Panc1 (cell line): ENCODE measurements around the gene CES5A. TPM values are rescaled to one million over a fixed set of nuclear protein-coding genes. Genes with fewer than 3 reads are reported as not detected.

Experiments used
- ATAC-seq: fragments of 200-7000 bp; cut with Tn5 transposase; 2 replicates; pipeline ENCODE4 v1.9.1; 2020; ENCODE audit warnings: mild to moderate bottlenecking, moderate library complexity
- BruUV-seq: library from RNA; stranded (reverse); fragments of 400-500 nt; replicated peaks from 2 replicates; lab custom pipeline; 2021; lab: Mats Ljungman, UMichigan
- CTCF ChIA-PET: fragments of 300-600 bp; sonication (Branson Sonifier 250); formaldehyde crosslinking; loops from one replicate; lab custom pipeline; 2022; ENCODE audit warnings: antibody characterized with exemption; lab: Charles Lee
- POLR2A ChIA-PET: fragments of 300-600 bp; sonication (Branson Sonifier 250); formaldehyde crosslinking; loops from one replicate; lab custom pipeline; 2022; ENCODE audit warnings: antibody characterized with exemption; lab: Charles Lee
- DNase-seq: peaks from one replicate; pipeline ENCODE4 v3.0.0-alpha.2; 2010; ENCODE audit warnings: low read depth, low spot score
- H3K27ac ChIP-seq: 2 replicates; pipeline ENCODE4 v1.5.1; 2011; ENCODE audit warnings: mild to moderate bottlenecking, low read length, inconsistent platforms
- H3K27me3 ChIP-seq: fragments of 200-500 bp; sonication (Bioruptor generic); 2 replicates; pipeline ENCODE4 v1.6.0; 2014; ENCODE audit warnings: low read length, inconsistent platforms; ENCODE audit not compliant: control insufficient read depth, insufficient read depth
- H3K36me3 ChIP-seq: fragments of 200-500 bp; sonication (Bioruptor generic); 2 replicates; pipeline ENCODE4 v1.5.1; 2014; ENCODE audit warnings: inconsistent platforms, mild to moderate bottlenecking, low read length, moderate library complexity; ENCODE audit not compliant: control insufficient read depth, insufficient read depth
- H3K4me1 ChIP-seq: 2 replicates; pipeline ENCODE4 v1.5.1; 2011; ENCODE audit warnings: inconsistent platforms, mild to moderate bottlenecking, low read length, moderate library complexity; ENCODE audit not compliant: control insufficient read depth, insufficient read depth
- H3K4me3 ChIP-seq, 2 experiments: 2 replicates each; pipeline ENCODE4 v1.5.1; 2011 to 2012; ENCODE audit warnings: low read depth in 2 of 2, low read length in 2 of 2, mild to moderate bottlenecking in 2 of 2, inconsistent platforms in 1 of 2, moderate library complexity in 1 of 2
- H3K9me3 ChIP-seq: fragments of 200-500 bp; sonication (Bioruptor generic); 2 replicates; pipeline ENCODE4 v1.5.1; 2014; ENCODE audit warnings: low read depth, mild to moderate bottlenecking, inconsistent platforms, low read length, moderate library complexity; ENCODE audit not compliant: control insufficient read depth, insufficient read depth
- CTCF ChIP-seq: fragments of 450-650 bp; IDR thresholded peaks from 2 replicates; pipeline ENCODE4 v1.5.1; 2017; ENCODE audit warnings: mild to moderate bottlenecking
- POLR2AphosphoS5 ChIP-seq: IDR thresholded peaks from 2 replicates; pipeline ENCODE4 v1.6.1; 2012; ENCODE audit warnings: mild to moderate bottlenecking, low read depth, low read length, moderate library complexity
- REST ChIP-seq, 2 experiments: IDR thresholded peaks; 2 replicates each; pipeline ENCODE4 v1.6.1; 2011 to 2012; ENCODE audit warnings: low read depth in 2 of 2, control low read depth in 1 of 2, low read length in 1 of 2, mild to moderate bottlenecking in 1 of 2, moderate library complexity in 1 of 2; ENCODE audit not compliant: insufficient read depth in 1 of 2
- SIN3A ChIP-seq: IDR thresholded peaks from 2 replicates; pipeline ENCODE4 v1.6.1; 2012; ENCODE audit warnings: low read depth, mild to moderate bottlenecking, low read length, moderate library complexity, borderline replicate concordance; ENCODE audit not compliant: insufficient read depth
- TCF7L2 ChIP-seq: IDR thresholded peaks from 2 replicates; pipeline ENCODE4 v1.6.1; 2011; ENCODE audit warnings: mild to moderate bottlenecking, low read depth, low read length, inconsistent platforms
- in situ Hi-C: cut with HindIII; loops from 2 replicates; pipeline ENCODE4 v1.10.0; 2016; ENCODE audit warnings: low sequenced_read_pairs, low pct_unique_long_range_greater_than_20kb
- intact Hi-C: fragments of 100-400 bp; cut with micrococcal nuclease; formaldehyde crosslinking; loops from one replicate; pipeline ENCODE4 v1.10.0; 2022; ENCODE audit not compliant: unreplicated experiment
- total RNA-seq: library from RNA; stranded (reverse); gene quantifications from one replicate; pipeline ENCODE4 v1.2.1, GENCODE V29; 2021; ENCODE audit not compliant: unreplicated experiment

The CES5A gene
- total RNA-seq, 1 experiment from 2014 or later: not detected

GRCh38 chr16:55822280-55822810 lies 52.8 kb downstream of the CES5A start:
- Histone ChIP-seq H3K4me1 (no peaks in the 10 kb centered on the region), H3K36me3 (no peaks in the 10 kb centered on the region), H3K27me3 (no peaks in the 10 kb centered on the region), H3K27ac (no peak overlapping the region), H3K9me3 (no peaks in the 10 kb centered on the region), H3K4me3 (no peak overlapping the region)
- ATAC-seq: no peak
- intact Hi-C loops (no loop called here), in situ Hi-C loops (no loop called here)
- BruUV-seq: no TSS peak
- POLR2A ChIA-PET: no interaction called here
- no peak for DNase-seq
- TF ChIP-seq CTCF (no peak), TCF7L2 (no peak), REST (IDR thresholded peaks at IDR 0.05; ENCODE audit: insufficient read depth in 1 of 2, low read depth in 2 of 2, low read length in 1 of 2) (no peak), SIN3A (no peak), POLR2AphosphoS5 (no peak)
- CTCF ChIA-PET: no interaction called here

GRCh38 chr16:55821210-55821609 lies 54.0 kb downstream of the CES5A start:
- no peaks in the 10 kb centered on the region for H3K36me3 ChIP-seq
- H3K4me1 ChIP-seq: no peaks in the 10 kb centered on the region
- in situ Hi-C loops: no loop called here
- no TSS peak for BruUV-seq
- H3K27me3 ChIP-seq: no peaks in the 10 kb centered on the region
- ATAC-seq: no peak
- no peak overlapping the region for H3K4me3 ChIP-seq
- ChIA-PET CTCF (no interaction called here), POLR2A (no interaction called here)
- H3K27ac ChIP-seq: no peak overlapping the region
- TF ChIP-seq SIN3A: no peak
- TF ChIP-seq CTCF: no peak
- no peak for TF ChIP-seq TCF7L2
- TF ChIP-seq POLR2AphosphoS5: no peak
- TF ChIP-seq REST (IDR thresholded peaks at IDR 0.05; ENCODE audit: insufficient read depth in 1 of 2, low read depth in 2 of 2, low read length in 1 of 2): no peak
- no peak for DNase-seq
- intact Hi-C loops: no loop called here
- no peaks in the 10 kb centered on the region for H3K9me3 ChIP-seq
